ENCODE measurements around the gene ANKMY1. TPM values are rescaled to one million over a fixed set of nuclear protein-coding genes. Genes with fewer than 3 reads are reported as not detected.
A peak's percentile ranks its signal among the peaks of the same experiment; 100 is the strongest.

Gene ANKMY1
- total RNA-seq, 2 donors from 2014 or later, result 12.3 to 18.1 TPM

DNA sequence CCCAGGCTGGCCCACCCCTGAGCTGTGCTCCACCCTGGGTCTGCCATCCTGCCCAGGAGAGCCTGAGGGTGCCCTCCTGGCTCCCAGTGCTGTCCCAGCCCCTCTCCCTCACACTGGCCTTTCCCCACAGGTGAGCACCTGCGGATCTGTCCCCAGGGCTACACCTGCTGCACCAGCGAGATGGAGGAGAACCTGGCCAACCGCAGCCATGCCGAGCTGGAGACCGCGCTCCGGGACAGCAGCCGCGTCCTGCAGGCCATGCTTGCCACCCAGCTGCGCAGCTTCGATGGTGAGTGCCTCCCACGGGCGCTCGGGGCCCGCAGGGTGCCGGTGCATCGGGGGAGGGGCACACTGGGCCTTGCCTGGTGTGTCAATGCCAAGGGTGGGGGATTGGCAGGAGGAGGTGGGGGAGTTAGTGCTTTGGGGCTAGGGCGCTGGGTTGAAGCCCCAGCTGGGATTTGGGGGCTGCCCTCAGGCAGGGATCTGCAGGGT lies 98.8 kb downstream of the ANKMY1 start:
- no peak overlapping the region for H3K27ac ChIP-seq
- H3K4me1 ChIP-seq, result peaks cover 4% of the 10 kb centered on the region
- H3K27me3 ChIP-seq, result peaks cover 27% of the 10 kb centered on the region
- no peaks in the 10 kb centered on the region for H3K36me3 ChIP-seq
- TF ChIP-seq, protein P1, sequence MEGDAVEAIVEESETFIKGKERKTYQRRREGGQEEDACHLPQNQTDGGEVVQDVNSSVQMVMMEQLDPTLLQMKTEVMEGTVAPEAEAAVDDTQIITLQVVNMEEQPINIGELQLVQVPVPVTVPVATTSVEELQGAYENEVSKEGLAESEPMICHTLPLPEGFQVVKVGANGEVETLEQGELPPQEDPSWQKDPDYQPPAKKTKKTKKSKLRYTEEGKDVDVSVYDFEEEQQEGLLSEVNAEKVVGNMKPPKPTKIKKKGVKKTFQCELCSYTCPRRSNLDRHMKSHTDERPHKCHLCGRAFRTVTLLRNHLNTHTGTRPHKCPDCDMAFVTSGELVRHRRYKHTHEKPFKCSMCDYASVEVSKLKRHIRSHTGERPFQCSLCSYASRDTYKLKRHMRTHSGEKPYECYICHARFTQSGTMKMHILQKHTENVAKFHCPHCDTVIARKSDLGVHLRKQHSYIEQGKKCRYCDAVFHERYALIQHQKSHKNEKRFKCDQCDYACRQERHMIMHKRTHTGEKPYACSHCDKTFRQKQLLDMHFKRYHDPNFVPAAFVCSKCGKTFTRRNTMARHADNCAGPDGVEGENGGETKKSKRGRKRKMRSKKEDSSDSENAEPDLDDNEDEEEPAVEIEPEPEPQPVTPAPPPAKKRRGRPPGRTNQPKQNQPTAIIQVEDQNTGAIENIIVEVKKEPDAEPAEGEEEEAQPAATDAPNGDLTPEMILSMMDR (IDR thresholded peaks at IDR 0.05), result no peak
- DNase-seq, result no peak
- no peak overlapping the region for H3K4me3 ChIP-seq
- intact Hi-C loops (cut with DNase I), result no loop called here
- no peak overlapping the region for H3K9ac ChIP-seq (ENCODE audit: low read depth in 2 of 2, low read length in 2 of 2)
- H3K9me3 ChIP-seq, result no peaks in the 10 kb centered on the region

DNA sequence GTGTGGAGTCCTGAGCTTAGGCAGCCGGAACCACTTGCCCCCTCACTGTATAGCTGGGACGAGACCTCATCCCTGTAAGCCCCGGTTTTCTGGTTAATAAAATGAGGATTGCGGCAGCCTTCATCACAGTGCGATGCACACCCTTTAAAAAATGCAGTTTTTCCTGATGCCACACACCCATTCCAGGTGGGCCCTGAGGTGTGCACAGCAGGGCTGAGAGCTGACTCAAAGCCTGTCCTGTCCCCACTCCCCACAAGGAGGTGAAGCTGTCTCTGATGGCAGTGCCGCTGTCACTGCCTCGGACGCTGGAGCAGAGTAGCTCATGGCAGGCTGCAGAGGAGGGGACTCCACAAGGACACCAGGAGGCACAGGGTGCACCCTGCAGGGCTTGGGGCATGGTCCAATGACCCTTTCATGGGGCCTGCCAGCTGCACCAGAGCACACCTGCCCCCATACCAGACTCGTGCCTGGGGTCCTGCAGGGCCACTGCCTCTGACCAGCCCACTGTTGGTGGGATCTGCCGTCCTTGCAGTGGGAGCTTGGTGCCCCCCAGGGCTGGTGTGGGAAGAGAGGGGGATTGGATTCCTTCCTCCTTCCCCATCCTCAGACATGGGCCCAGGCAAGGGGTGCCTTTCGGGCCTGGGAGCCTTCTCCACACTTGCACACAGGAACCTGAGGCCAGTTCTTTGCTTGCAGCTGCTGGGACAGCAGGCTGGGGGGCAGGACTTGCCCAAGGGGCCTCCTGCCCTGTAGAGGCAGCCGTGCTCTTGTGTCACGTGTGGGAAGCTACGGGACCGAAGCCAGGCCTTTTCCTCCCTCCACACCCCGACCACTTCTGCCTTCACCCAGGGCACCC lies 99.5 kb downstream of the ANKMY1 start:
- Histone ChIP-seq H3K4me1 (peaks cover 4% of the 10 kb centered on the region), H3K36me3 (no peaks in the 10 kb centered on the region), H3K27me3 (peaks cover 32% of the 10 kb centered on the region), H3K27ac (no peak overlapping the region), H3K9me3 (no peaks in the 10 kb centered on the region), H3K9ac (ENCODE audit: low read depth in 2 of 2, low read length in 2 of 2) (no peak overlapping the region), H3K4me3 (no peak overlapping the region)
- TF ChIP-seq, protein P1 (IDR thresholded peaks at IDR 0.05), result no peak
- intact Hi-C loops (cut with DNase I), result no loop called here
- DNase-seq, result no peak

DNA sequence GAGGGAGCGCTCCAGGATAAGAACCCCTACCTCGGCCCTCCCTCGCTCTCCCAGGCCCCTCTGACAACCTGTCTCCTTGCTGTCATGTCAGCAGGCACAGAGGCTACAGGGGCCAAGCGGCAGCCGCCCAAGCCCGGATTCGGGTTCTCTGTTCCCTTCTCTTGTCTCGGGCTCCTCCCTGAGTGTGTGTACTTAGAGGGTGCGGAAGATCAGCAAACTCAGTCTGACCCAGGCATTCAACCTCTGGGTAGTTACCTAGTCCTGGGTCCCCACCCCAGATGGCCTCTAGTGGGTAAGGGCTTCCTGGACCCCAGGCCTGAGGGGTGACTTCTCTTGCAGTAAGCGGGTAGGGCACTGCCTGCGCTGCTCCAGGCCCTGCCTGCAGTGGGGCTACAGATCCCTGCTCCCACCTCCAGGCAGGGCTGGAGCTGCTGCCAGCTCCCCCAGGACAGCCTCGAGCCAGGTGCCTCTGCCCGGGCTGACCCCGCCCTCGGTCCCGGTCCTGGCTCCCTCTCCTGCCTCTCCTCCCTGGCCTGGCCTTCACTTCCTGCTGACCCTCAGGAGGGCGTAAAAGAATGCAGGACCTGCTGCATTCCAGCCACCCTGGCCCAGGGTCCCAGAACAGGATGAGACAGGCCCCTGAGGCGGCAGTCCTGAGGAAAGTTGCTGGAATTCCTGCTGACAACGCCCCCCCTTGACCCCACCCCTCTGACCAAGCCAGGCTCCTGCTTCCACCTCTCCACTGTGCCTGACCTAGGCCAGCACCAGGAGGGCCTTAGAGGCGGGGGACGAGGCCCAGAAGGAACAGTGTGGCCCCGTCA lies 100.4 kb downstream of the ANKMY1 start:
- TF ChIP-seq, protein P1 (IDR thresholded peaks at IDR 0.05), result no peak
- DNase-seq, result peak; percentile 47
- no peaks in the 10 kb centered on the region for H3K9me3 ChIP-seq
- H3K4me3 ChIP-seq, result no peak overlapping the region
- H3K27me3 ChIP-seq, result peaks cover 32% of the 10 kb centered on the region
- peaks cover 4% of the 10 kb centered on the region for H3K4me1 ChIP-seq
- no peak overlapping the region for H3K27ac ChIP-seq
- intact Hi-C loops (cut with DNase I), result no loop called here
- no peak overlapping the region for H3K9ac ChIP-seq (ENCODE audit: low read depth in 2 of 2, low read length in 2 of 2)
- no peaks in the 10 kb centered on the region for H3K36me3 ChIP-seq

DNA sequence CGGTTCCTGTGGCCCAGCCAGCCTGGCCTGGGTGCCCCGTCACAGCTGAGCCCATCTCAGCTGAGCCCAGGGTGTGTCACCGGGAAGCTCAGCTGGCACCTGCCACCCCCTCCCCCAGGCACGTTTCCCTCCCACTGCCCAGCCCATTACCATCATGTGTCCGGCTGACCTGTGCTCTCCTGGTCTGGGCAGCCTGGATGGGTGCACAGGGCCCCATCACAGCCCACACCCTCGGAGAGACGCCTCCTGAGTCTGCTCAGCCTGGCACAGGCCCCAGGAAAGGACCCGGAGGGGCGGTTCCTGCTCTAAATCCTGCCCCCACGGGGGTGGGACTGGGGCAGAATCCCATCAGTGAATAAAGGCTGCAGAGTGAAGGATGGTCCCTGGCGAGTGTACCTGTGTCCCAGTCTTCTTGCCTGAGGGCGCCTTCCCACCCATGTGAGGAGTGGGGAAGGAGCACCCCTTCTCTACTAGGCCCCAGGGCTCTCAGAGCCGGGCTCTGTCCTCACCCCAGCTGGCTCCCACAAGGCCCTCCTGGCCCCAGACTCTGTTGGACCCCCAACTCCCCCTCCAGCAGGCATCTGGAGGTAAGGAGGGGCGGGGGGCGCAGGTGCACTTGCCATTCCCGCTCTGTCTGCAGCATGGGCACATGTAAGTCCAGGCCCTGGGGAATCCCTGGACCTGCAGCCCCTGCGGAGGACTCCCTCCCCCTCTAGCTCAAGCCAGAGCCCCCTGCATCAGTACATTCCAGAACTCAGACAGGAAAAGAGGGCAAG lies 101.2 kb downstream of the ANKMY1 start:
- Histone ChIP-seq H3K4me3 (no peak overlapping the region), H3K36me3 (no peaks in the 10 kb centered on the region), H3K27me3 (peaks cover 35% of the 10 kb centered on the region), H3K9me3 (no peaks in the 10 kb centered on the region), H3K4me1 (peaks cover 4% of the 10 kb centered on the region), H3K9ac (ENCODE audit: low read depth in 2 of 2, low read length in 2 of 2) (no peak overlapping the region), H3K27ac (no peak overlapping the region)
- TF ChIP-seq, protein P1 (IDR thresholded peaks at IDR 0.05), result no peak
- no peak for DNase-seq
- intact Hi-C loops (cut with DNase I), result no loop called here

Measured in colonic mucosa (tissue), 4 donors.